ENCODE results near the gene LIPA.
"Not testable (repeated sequence)": the region's sequence is repeated elsewhere in the genome, so short reads cannot be mapped to it uniquely, and the experiment has no call there.

Gene LIPA

DNA sequence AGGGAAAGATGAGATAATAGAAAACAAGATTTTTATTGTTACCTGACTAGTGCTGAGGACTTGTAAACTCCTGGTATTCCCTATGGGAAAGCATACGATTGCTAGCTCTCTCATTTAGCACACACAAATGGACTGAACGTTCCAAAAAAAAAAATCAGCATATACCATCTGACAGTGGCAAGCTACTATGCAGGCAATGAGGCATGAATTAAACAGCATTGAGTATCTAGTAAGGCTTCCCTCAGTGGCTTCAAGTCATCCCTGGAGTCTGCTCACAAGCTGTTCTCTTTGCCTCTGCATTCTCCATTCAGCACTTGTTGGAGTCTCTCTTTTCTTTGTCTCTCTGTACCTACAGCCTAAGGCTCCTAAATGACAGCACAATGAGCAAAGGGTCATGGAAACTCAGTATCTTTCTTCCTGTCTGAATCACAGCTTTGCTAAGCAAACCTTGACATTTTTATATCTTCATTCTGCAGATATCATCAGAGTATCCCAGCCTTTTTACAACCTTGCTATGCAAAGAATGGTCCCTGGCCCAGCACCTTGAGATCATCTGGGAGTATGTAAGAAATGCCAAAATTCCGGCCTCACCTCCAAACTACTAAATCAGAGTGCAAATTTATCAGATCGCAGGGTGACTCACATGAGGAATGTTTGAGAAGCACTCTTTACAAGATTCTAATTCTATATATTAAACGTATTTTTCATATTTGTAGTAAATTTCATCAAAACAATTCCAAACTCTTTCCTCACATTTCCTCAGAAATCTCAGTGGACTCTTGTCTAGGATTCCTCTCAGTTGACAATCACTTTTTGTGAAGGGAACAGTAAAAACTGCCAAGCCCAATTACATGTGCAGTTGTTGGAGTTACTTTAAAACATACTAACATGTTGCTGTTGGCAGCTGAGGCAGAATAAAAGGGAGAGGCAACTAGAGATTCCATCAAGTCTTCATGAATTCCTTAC lies 10.8 kb upstream of the LIPA start:
- TF ChIP-seq, protein P1, sequence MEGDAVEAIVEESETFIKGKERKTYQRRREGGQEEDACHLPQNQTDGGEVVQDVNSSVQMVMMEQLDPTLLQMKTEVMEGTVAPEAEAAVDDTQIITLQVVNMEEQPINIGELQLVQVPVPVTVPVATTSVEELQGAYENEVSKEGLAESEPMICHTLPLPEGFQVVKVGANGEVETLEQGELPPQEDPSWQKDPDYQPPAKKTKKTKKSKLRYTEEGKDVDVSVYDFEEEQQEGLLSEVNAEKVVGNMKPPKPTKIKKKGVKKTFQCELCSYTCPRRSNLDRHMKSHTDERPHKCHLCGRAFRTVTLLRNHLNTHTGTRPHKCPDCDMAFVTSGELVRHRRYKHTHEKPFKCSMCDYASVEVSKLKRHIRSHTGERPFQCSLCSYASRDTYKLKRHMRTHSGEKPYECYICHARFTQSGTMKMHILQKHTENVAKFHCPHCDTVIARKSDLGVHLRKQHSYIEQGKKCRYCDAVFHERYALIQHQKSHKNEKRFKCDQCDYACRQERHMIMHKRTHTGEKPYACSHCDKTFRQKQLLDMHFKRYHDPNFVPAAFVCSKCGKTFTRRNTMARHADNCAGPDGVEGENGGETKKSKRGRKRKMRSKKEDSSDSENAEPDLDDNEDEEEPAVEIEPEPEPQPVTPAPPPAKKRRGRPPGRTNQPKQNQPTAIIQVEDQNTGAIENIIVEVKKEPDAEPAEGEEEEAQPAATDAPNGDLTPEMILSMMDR (conservative IDR thresholded peaks at IDR 0.05; ENCODE audit: control insufficient read depth, insufficient read depth, low read depth, low read length) = no peak
- no peak for DNase-seq (ENCODE audit: low read depth)
- no peak overlapping the region for H3K4me3 ChIP-seq (ENCODE audit: control insufficient read depth, low read depth, low read length)

DNA sequence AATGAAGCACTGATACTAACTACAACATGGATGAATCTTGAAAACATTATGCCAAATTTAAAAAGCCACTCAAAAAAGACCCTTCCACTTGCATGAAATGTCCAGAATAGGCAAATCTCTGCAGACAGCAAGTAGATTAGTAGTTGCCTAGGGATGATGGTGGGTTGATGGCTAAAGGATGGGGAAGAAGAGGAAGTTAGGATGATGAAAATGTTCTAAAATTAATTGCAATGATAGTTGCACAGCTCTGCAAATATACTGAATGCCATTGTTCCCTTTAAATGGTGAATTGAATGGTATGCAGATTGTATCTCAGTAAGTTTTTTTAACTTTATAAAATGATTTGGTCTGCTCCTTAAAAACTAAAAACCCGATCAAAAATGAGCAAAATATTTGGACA lies 7.3 kb upstream of the LIPA start:
- TF ChIP-seq, protein P1 (conservative IDR thresholded peaks at IDR 0.05; ENCODE audit: control insufficient read depth, insufficient read depth, low read depth, low read length) = no peak
- no peak overlapping the region for H3K4me3 ChIP-seq (ENCODE audit: control insufficient read depth, low read depth, low read length)
- no peak for DNase-seq (ENCODE audit: low read depth)

DNA sequence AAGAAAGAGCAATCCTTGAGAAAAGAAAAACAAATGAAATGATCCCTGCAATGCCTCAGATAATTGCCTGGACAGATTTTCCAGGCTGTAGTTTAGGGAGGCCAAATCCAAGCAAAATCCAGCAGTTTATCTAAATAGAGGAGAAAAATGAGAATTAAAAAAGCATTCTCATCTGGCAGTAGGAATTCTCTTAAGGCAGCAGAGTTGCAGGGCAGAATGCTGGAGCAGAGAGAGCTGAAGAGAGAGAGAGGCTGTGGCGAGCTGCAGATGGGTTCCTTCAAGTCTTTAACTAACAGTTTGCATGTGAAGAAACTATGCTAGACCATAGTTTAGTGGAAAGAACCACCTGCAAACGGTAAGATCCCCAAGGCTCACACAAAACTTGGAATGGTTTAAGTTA lies 6.0 kb upstream of the LIPA start:
- no peak overlapping the region for H3K4me3 ChIP-seq (ENCODE audit: control insufficient read depth, low read depth, low read length)
- no peak for DNase-seq (ENCODE audit: low read depth)

DNA sequence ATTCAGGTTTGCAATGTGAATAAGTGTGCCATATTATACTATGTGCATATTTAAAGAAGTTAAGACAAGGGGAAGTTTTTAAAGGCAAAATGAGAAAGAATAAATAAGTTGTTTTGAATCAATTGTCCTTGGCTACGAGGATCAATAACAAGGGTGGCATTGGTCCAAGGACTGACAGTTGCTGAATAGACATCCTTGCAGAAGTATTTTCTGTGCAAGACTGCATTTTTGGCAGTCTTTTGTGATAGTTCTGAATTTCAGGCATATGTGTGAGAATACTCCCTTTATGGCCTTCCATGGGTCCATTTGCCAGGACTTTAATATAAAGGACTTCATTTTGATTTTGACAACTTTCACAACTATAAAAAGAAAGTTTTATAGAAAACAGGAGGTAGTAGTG lies 5.4 kb upstream of the LIPA start:
- DNase-seq (ENCODE audit: low read depth) = no peak
- TF ChIP-seq, protein P1 (conservative IDR thresholded peaks at IDR 0.05; ENCODE audit: control insufficient read depth, insufficient read depth, low read depth, low read length) = no peak
- H3K4me3 ChIP-seq (ENCODE audit: control insufficient read depth, low read depth, low read length) = no peak overlapping the region

More for the DNA sequence above, 6.0 kb upstream of the LIPA start:
- TF ChIP-seq, protein P1 (conservative IDR thresholded peaks at IDR 0.05; ENCODE audit: control insufficient read depth, insufficient read depth, low read depth, low read length) = no peak

DNA sequence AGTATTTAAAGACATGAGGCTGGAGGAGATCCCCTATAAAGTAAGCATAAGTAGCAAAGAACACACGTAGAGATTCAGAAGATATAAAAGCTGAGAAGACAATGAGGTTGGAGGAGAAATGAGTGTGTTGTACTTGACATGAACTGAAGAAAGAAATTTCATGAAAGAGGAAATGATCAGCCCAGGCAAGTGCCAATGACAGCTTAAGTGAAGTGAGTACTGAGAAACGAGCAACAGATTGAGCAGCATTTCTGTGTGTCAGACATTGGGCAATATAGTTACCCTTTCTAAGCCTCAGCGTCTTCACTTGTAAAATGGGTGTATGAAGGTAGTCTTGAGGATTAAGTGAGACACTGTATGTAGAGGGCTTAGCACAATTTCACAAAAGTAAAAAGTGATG lies 4.8 kb upstream of the LIPA start:
- no peak for DNase-seq (ENCODE audit: low read depth)
- no peak overlapping the region for H3K4me3 ChIP-seq (ENCODE audit: control insufficient read depth, low read depth, low read length)
- TF ChIP-seq, protein P1 (conservative IDR thresholded peaks at IDR 0.05; ENCODE audit: control insufficient read depth, insufficient read depth, low read depth, low read length) = no peak

DNA sequence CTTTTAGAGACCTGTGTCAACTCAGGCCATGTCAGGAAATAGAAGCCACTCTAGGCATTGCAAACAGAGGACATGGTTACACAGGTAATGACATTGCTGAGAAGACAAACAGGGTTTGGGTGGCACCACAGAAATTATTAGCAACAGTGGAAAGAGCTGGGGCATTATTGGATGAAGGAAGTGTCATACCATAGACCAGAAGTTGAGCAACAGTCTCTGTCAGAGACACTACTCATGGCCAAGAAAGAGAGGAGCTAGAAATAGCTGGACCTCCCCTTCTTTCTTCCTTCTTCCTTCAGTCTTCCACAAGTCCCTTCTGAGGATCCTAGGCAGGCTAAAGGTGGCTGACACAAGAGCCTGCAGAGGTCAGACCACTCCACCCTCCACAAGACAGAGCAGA lies 4.2 kb upstream of the LIPA start:
- DNase-seq (ENCODE audit: low read depth) = no peak
- H3K4me3 ChIP-seq (ENCODE audit: control insufficient read depth, low read depth, low read length) = no peak overlapping the region
- TF ChIP-seq, protein P1 (conservative IDR thresholded peaks at IDR 0.05; ENCODE audit: control insufficient read depth, insufficient read depth, low read depth, low read length) = no peak

DNA sequence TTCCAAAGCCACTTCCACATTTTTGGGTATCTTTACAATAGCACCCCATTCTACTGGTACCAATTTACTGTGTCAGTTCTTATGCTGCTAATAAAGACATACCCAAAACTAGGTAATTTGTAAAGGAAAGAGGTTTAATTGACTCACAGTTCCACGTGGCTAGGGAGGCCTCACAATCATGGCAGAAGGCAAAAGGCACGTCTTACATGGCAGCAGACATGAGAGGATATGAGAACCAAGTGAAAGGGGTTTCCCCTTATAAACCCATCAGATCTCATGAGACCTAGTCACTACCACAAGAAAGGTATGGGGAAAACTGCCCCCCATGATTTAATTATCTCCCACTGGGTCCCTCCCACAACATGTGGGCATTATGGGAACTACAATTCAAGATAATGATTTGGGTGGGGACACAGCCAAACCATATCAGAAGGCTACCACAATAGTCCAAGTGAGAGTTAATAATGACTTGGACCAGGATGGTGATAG lies 3.6 kb upstream of the LIPA start:
- not testable (repeated sequence) for H3K4me3 ChIP-seq (ENCODE audit: control insufficient read depth, low read depth, low read length); DNase-seq (ENCODE audit: low read depth)

Data from fibroblast of mammary gland (primary cell).